Vagina (tissue), 2 donors: Measurements from ENCODE around the gene TRIP10.

Experiments used
- POLR2A ChIP-seq, 2 donors: fragments of 450-650 bp; IDR thresholded peaks; one replicate each; pipeline ENCODE4 v1.6.1; 2017; ENCODE audit warnings: antibody characterized with exemption in 2 of 2, mild to moderate bottlenecking in 2 of 2, moderate library complexity in 2 of 2
- TF ChIP-seq, protein P1 (sequence below), 3 experiments: fragments of 450-650 bp in 2 of 3; fragments of 200-600 bp in 1 of 3; sonication (generic) in 1 of 3; IDR thresholded peaks; one replicate each; pipeline ENCODE4 v1.5.1; 2017 to 2019; ENCODE audit warnings: antibody characterized with exemption in 3 of 3, mild to moderate bottlenecking in 2 of 3, moderate library complexity in 2 of 3

GRCh38 chr19:6693056-6693471, 46.4 kb upstream of the TRIP10 start:
- TF ChIP-seq, protein P1, sequence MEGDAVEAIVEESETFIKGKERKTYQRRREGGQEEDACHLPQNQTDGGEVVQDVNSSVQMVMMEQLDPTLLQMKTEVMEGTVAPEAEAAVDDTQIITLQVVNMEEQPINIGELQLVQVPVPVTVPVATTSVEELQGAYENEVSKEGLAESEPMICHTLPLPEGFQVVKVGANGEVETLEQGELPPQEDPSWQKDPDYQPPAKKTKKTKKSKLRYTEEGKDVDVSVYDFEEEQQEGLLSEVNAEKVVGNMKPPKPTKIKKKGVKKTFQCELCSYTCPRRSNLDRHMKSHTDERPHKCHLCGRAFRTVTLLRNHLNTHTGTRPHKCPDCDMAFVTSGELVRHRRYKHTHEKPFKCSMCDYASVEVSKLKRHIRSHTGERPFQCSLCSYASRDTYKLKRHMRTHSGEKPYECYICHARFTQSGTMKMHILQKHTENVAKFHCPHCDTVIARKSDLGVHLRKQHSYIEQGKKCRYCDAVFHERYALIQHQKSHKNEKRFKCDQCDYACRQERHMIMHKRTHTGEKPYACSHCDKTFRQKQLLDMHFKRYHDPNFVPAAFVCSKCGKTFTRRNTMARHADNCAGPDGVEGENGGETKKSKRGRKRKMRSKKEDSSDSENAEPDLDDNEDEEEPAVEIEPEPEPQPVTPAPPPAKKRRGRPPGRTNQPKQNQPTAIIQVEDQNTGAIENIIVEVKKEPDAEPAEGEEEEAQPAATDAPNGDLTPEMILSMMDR (IDR thresholded peaks at IDR 0.05) = no peak
- no peak for TF ChIP-seq POLR2A (IDR thresholded peaks at IDR 0.05)
